Dermis microvascular lymphatic vessel endothelial cell (primary cell): ENCODE measurements around the gene HOOK1. TPM values are rescaled to one million over a fixed set of nuclear protein-coding genes. Genes with fewer than 3 reads are reported as not detected.

Experiments
- DNase-seq, 2 donors: peaks; one replicate each; pipeline versions ENCODE4 v3.0.0 to v3.0.0-alpha.2; 2010; ENCODE audit warnings: low read depth in 2 of 2
- total RNA-seq: library from RNA; depleted of rRNA; stranded (reverse); fragments of >200 nt; gene quantifications from 2 replicates; pipeline ENCODE4 v1.2.1, GENCODE V29; 2014

The HOOK1 gene
- total RNA-seq: under 0.01 TPM in 2 replicates

DNA sequence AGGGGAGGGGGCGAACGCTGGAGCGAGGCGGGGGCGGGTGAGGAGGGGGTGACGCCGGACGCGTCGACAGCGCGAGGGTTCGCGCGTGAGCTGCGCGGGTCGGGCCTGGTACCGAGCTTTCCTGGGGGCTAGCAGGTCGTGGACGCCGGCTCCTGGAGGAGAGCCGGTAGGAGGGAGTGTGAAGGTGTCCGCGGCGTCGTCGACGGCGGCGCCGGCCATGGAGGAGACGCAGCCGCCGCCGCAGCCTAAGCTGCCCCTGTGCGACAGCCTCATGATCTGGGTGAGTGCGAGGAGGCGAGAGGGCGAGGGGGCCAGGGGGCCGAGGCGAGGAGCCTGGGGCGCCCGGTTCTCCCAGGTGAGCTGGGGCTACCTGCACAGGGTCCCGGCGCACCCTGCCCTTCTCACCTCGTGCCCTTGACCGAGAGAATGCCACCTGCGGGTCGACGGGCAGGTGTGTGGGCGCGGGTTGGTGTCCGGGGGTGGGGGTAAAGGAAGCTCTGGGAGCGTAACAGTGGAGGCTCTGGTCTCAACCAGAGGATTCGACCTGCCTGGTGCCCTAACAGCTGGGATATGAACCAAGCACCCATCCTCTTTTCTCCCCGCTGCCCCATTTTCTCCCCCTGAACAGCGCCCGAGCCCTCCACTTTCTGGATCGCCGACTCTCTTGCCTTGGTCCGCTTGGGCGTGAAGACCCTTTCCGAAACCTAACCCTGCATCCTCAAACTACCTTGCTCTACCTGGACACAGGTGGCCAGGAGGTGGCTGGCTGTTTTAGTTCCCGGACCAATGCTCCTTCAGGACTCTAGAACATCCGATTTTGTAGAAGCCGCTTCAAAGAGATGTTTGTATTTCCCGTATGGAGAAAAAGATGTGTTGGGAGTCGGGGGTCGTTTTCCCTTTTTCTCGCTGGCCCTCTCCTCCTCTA, at the start of gene HOOK1:
HOOK1 (plus strand) TSS at position 49 of the 925 bp plus-strand sequence; CDS start at position 218, 169 bp downstream.
- no peak for DNase-seq

DNA sequence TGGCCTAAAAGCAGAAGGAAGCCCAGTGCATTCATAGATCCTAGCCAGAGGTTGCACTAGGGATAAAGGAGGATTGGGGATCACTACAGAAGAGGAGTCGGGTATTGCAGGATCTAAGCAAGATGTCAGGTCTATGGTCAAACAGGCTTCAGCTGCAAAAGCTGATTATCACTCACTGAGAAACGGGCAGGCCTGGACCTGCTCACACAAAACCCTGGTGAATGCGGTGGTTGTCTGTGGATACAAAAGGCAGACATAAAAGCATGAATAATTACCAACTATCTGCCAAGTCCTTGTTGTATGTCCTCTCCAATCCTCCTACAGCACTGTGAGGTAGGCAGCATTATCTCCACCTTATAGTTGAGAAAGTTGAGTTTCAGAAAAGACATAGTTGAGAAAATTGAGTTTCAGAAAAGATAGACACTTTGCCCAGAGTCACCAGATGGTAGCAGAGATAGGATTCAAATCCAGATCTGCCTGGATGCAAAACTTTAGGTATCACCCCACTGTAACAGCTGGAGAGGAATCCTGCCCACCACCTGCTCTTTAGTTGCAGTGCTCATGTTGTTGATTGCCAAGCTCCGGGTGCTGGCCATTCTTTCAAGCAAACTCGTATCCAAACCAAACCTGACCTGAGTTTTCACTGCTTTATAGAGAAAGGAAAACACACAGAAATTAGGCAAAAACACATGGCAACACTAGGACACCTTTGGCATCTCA, 49.6 kb upstream of the HOOK1 start:
- DNase-seq: no peak

DNA sequence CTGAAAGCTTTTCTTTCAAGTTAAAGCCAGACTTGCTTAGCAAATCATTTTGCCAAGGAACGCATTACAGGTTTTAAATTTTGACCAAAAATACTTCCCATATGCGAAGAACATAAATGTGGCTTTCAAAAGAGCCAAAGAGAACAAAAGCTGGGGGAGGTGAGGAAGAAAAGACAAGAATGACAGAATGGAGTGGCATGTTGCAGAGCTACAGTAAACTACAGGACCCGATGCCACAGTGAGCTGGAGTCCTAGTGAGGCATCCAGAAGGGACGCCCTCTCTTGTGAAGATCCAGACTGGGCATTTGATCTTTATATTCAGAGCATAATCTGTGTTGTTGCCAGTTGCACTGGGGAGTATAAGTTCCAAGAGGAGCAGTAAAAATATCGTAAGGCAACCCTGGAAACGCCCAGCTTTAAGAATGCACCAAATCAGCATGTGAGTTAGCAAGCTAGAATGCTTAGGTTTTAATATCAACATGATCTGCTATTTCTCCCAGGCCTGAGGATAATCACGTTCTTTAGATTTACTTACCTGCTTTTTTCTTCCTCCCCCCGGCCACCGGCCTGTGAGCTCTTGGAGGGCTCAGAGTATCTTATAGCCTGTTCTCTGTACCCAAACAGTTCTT, 48.4 kb upstream of the HOOK1 start:
- DNase-seq: no peak

DNA sequence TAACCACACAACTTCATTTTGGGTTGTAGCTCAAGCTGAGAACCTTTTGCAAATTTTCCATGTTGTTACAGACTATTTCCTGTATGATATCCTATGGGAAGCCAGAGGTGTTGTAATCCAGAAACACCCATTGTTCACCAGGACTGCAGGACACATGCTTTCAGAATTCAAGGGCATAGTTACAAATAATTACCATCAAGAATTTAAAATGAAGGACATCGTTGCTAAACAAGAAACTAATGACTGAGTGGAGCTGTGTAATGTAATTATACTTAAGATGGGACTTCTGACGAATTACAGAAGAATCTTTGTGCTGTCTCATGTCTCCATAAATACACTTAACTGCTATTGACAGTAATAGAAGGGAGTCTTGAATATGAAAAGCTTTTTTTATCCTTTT, 47.6 kb upstream of the HOOK1 start:
- peak; percentile 86 to 93 for DNase-seq

DNA sequence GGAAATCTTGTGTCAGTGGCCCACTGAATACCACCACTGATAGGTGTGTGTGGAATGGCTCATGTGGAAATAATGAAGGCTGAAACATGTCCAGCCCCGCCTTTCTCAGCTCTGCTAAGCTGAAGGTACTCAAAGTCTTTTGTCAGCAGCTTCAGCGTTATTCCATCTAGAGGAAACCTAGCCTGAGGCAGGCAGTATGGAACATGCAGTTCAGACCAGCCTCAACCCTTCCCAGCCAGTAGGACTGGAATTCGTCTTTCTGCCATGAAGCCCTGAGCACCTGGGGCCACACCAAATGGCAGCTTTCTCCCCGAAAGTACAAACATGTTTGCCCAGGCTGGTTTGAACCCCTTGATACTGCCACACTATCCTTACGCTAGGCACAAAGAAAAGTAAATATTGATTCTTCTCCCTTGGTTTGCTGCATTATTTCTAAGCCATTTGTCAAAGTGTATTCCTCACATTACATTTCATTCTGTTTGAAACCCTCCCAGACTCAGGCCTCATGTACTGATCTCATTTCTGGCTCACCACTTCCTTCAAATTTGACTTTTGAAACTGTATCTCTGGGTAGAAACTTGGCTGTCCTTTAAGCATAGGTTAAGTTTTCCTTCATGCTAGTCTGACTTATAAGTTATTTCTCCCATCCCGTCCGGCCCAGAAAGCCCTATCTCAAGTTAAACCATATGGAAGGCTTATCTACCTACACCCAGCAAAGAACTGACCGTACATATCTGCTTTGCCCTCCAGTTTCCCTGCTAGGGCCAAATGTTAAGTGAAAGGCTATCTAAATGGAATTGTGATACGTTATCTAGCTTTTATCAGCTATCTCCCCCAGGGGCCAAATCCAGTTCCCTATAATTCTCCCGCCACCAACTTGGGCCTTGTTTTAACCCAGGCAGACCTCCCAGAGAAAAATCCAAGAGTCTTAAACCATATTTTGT, 45.7 kb upstream of the HOOK1 start:
- DNase-seq: no peak

DNA sequence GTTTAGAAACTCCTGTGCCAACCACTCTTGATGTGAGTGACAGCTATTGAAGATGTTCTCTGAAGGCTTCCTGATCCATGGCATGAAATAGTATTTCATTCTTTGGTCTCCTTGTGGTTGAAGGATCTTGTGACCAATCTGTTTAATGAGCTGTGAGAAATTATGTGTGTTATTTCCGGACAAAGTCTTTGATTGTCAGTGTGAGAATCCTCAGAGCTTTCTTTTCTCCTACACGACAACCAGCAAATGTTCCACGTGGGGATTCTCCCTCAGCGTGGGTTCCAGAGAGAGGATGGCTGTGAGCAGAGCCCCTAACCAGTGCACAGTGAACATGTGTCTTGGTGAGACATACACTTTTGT, 45.0 kb upstream of the HOOK1 start:
- no peak for DNase-seq

DNA sequence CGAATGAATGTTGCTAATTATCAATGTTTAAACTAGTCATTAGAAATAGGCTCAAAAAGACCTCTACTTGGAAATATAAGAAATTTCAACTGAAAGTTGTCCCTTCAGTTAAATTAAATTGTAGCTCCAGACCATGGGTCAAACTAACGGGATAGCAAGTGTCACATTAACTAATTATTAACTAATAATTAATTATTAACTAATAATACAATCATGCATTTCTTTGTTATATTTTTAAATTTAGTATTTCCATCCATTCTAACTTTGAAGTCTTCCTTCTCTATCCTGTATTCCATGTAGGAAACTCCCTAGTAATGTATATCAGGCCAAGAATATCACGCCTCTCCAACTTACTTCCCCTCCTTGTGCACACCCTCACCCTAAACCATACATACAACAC, 43.4 kb upstream of the HOOK1 start:
- no peak for DNase-seq

DNA sequence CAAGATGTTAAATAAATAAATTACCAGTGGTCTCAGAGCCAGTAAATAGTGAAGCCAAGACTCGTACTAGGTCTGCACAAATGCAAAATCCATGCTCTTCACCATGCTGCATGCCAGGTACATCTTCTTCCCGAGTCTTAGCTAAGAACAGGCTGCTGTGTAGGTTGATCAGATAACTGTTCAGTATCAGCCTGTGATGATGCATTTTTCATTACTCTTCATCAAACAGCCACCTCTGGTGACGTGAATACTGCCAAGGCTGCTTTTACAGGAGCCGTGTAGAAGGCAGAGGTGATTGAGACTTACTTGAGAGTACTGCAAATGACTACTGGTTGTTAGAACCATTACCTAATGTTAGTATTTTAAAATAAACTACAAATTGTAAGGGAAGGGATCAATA, 39.3 kb upstream of the HOOK1 start:
- DNase-seq: no peak

DNA sequence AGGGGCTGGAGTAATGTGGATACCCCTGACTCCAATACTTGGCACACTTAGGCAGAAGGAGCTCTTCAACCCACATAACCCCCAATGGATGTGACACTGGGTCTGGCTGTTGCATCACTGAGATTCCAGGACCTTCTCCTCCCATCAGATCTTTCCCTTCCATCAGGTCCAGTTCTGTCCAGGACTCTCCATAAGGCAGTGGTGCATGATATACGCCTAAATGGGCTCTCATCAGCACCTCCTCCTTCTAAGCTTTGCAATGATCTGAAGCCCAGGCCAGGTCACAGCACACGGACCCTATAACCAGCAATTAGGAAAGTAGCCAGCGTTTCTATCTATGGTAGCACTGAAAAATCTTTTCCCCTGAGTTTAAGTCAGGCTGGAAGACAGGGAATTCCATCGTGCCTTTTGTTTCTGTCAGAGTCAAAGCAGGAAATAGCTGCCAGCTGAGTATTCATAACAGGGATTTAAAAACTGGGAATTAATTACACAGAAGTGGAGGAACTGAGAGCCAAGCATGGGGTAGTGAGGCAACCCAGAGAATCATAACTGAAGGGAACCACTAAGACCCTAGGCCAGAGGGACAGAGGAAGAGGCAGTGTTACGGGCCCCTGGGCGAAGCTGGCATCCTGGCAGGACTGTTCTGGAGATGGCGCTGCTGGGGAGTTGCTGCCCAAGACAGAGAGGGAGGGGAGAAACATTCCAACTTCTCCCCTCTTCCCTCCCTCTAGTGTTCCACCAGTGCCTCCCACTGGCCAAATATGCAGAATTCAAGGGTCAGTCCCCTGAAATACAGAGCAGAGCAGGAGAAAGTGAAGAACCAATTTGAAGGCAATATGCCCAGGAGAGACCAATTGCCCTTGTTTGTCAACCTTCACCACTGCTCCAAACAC, 37.5 kb upstream of the HOOK1 start:
- peak; percentile 15 to 70 for DNase-seq

DNA sequence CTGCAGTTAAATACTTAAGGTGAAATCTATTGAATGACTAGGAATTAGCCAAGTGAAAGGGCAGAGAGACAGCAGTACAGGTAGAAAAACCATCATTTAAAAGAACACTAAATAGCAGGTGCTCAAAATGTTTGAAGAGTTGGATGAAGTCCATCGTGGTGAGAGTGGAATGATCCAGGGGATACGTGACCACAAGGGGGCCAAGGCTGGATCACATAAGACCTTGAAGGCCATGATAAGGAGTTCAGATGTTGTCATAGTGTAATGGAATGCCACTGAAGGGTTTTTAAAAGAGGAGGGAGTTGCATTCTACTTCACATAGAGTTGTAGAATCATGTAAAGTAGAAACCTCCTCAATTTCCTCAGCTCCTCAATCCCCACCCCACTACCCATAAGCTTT, 34.8 kb upstream of the HOOK1 start:
- DNase-seq: peak in 1 of 2 donors; percentile 12

DNA sequence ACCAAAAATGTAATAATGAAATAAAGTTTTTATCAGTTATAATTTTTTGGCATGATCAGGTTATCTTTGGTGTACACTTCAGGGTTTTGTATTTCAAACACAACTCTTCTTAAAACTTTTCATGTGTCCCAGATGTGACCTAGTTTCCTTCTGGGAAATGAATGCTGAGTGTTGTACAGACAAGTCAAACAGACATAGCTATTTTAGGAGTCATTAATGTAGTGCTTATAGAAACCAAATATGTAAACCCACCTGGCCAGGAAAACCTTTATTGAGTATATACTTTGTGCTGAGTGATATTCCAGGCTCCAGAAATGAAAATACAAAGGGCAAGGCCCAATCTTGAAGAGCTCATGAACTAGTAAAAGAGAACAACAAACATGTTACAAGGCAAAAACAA, 25.9 kb upstream of the HOOK1 start:
- no peak for DNase-seq

DNA sequence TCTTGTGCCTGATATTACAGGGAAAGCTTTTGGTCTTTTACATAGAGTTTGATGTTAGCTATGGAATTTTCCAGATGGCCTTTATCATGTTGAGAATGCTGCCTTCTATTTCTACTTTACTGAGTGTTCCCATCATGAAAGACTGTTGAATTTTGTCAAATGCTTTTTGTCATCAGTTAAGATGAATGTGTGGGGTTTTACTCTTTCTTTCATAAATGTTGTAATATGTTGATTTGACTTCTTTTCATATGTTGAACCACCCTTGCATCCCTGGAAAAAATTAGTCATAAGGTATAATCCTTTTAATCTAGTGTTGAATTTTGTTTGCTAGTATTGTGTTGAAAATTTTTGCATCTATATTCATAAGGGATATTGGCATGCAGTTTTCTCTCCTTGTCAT, 16.1 kb upstream of the HOOK1 start:
- DNase-seq: no peak

DNA sequence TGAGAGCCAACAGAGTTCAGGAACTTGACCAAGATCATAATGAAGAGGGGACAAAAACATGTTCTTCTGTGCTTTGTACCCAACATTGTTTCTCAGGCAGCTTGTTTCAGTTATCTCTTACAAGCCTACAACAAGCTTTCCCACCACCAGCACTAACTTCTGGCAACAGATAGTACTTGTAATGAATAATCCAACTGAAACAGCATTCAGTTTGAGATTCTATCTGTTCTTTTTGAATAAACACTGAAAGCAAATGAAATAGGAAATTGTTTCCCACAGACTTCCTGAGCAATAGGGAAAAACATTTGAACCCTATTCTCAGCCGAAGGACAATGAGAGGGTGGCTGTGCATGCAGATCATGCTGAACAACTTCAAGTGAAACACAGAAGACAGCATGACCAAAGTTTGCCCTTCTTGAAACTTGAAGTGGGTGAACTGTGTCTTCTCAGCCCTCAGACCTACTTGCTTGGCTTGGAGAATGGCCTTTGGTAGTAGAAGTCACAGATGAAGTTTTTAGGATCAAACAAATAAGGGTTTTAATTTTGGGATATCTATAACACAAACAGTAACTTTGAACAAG, 11.2 kb upstream of the HOOK1 start:
- DNase-seq: peak; percentile 1 to 72

DNA sequence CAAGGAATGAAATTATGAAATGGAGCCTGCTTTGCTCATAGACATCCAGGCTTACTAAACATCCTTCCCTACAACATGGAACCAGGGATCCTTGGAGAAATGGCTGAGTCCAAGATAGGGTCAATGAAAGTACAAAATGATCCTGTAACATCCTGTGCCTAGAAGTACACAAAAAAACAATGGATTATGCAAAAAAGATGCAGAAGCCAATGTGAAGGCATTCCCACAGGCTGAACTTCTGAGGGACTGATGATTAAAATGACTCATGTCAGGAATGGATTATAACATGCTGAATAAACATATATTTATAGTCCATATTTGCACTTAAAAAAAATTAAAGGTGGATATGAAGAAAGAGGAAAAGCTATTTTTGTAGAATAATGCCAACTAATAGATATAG, 10.4 kb upstream of the HOOK1 start:
- peak in 1 of 2 donors; percentile 23 for DNase-seq

DNA sequence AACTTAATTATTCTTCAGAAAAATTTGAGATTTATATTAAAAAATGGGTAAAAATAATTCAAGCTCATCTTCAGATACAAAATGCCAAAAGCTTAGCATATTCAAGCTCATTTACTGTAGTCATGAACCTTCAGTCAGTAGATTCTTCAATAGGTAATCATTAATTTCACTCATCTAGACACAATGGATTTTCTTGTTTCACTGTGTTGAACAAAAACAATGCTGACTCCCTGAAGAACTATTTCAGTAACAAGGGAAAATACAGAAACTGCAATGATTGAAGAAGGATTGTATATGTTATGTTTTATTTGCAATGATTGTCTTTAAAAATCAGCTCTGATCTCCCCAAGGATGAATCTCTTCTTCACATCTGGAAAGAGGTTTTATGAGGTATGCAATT, 9.2 kb upstream of the HOOK1 start:
- no peak for DNase-seq

DNA sequence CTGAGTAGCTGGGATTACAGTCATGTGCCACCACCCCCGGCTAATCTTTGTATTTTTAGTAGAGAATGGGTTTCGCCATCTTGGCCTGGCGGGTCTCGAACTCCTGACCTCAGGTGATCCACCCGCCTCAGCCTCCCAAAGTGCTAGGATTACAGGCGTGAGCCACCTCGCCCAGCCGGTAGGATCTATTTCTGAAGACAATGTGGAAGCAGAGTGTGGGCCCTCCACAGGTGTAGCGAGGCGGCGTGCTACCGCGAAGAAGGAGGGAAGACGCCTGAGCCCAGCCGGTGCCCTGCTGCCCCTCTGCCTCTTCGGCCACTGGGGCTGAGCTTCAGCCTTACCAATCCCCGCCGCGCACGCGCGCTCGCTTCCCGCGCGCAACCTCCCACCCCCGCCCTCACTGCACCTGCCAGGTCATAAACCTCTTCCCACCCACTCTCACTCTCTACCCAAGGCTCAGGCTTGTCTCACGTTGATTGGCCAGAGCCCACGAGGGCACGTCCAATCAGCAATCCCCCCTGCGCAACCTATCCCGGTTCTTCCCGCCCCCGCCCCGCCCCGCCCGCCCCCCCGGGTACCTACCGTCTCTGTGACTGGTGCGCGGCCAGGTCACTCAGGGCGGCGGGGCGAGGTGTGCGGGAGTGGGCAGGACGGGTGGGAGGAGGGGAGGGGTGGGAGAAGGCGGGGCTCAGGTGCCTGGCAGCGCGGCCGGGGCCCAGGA, 409 bp upstream of the HOOK1 start:
- peak; percentile 10 to 12 for DNase-seq

DNA sequence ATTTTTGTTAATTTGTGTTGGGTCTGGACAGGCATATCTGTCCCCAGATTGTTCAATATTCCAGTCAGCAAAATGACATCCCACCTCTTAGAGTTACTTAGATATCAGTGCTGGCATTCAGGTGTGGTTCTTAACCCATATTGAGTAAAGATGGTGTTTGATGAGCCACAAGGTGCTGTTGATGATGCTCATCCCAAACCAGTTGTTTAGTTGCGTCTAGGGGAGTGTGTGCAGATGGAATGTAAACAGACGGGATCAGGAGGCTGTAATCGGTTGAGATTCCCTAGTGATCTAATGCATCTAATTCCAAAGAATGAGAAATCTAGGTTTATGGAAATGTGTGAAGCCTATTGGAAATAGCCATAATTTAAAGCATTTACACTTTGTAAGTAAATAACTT, 1.1 kb downstream of the HOOK1 start:
- no peak for DNase-seq

DNA sequence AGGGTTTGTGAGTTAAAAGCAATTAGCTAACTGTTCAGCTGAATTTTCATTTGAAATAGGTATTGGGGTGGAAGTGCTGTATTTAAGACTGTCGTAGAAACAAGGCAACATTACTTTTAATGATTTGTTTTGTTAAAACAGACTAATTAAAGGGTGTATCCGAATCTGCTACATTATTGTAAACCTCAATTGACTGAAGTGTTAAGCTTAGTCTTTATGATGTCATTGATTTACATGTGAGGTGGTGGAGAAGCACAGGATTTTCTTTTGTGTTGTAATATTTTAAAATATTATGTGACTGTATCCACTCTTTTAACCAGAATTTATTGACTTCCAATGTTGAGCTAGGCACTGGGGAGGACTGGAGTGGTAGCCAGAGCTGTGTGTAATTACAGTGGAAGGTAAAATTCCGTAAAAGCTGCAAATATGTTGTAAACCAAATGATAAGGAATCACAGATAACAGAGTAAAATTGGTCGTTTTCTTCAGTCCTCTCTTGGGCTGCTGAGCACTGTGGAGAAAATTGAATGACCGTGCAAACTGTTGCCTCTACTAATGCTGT, 1.6 kb downstream of the HOOK1 start:
- DNase-seq: no peak
